BJ (cell line): ENCODE results near the gene S100A8. TPM values are rescaled to one million over a fixed set of nuclear protein-coding genes. Genes with fewer than 3 reads are reported as not detected.

Experiments used
- CTCF ChIA-PET: fragments of 350-600 bp; formaldehyde crosslinking; extraction: SDS; loops from one replicate; lab custom pipeline; 2021; ENCODE audit warnings: antibody characterized with exemption, inconsistent platforms; lab: Yijun Ruan, JAX
- POLR2A ChIA-PET: fragments of 300-600 bp; sonication (Branson Sonifier 250); formaldehyde crosslinking; extraction: SDS; loops from one replicate; lab custom pipeline; 2021; ENCODE audit warnings: antibody characterized with exemption; lab: Charles Lee
- DNase-seq: peaks from one replicate; pipeline ENCODE4 v3.0.0-alpha.2; 2011; ENCODE audit warnings: low read depth
- H3K27me3 ChIP-seq: 2 replicates; pipeline ENCODE4 v1.6.0; 2011; ENCODE audit warnings: low read length; ENCODE audit not compliant: control insufficient read depth, insufficient read depth
- H3K36me3 ChIP-seq: 2 replicates; pipeline ENCODE4 v1.5.1; 2011; ENCODE audit warnings: low read length; ENCODE audit not compliant: control insufficient read depth, insufficient read depth
- H3K4me3 ChIP-seq: 2 replicates; pipeline ENCODE4 v1.5.1; 2011; ENCODE audit warnings: low read depth, mild to moderate bottlenecking, control low read depth, low read length
- polyA plus RNA-seq: library from polyadenylated mRNA; depleted of rRNA; stranded (reverse); fragments of >200 nt; gene quantifications from 2 replicates; pipeline ENCODE4 v1.2.3, GENCODE V29; 2011
- TF ChIP-seq, protein P1 (sequence below): IDR thresholded peaks from 2 replicates; pipeline ENCODE4 v1.5.1; 2011; ENCODE audit warnings: low read depth, mild to moderate bottlenecking, control low read depth, inconsistent platforms, low read length, moderate library complexity; ENCODE audit not compliant: insufficient read depth

Gene S100A8
- polyA plus RNA-seq, 1 experiment: not detected

DNA sequence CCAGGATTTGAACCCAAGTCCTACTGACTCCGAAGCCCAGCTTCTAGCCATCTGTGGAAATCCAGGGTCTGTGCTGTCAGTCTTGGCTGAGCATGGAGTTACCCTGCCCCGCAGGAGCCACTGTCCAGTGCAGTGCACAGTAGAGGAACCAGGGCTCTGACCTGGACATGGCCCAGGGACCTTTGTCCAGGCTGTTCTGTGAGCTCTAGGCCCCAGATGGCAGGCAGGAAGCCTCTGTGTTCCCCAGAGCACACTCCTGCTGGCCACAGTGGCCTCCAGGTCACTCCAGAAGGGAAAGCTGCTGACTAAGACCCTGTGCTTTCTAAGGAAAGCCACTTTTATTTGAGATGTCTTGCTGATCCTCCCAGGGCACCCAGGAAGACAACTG, 39.3 kb upstream of the S100A8 start:
- TF ChIP-seq, protein P1, sequence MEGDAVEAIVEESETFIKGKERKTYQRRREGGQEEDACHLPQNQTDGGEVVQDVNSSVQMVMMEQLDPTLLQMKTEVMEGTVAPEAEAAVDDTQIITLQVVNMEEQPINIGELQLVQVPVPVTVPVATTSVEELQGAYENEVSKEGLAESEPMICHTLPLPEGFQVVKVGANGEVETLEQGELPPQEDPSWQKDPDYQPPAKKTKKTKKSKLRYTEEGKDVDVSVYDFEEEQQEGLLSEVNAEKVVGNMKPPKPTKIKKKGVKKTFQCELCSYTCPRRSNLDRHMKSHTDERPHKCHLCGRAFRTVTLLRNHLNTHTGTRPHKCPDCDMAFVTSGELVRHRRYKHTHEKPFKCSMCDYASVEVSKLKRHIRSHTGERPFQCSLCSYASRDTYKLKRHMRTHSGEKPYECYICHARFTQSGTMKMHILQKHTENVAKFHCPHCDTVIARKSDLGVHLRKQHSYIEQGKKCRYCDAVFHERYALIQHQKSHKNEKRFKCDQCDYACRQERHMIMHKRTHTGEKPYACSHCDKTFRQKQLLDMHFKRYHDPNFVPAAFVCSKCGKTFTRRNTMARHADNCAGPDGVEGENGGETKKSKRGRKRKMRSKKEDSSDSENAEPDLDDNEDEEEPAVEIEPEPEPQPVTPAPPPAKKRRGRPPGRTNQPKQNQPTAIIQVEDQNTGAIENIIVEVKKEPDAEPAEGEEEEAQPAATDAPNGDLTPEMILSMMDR: no peak
- no peaks in the 10 kb centered on the region for H3K36me3 ChIP-seq
- H3K27me3 ChIP-seq: no peaks in the 10 kb centered on the region
- ChIA-PET POLR2A (no interaction called here), CTCF (no interaction called here)
- H3K4me3 ChIP-seq: no peak overlapping the region
- no peak for DNase-seq

DNA sequence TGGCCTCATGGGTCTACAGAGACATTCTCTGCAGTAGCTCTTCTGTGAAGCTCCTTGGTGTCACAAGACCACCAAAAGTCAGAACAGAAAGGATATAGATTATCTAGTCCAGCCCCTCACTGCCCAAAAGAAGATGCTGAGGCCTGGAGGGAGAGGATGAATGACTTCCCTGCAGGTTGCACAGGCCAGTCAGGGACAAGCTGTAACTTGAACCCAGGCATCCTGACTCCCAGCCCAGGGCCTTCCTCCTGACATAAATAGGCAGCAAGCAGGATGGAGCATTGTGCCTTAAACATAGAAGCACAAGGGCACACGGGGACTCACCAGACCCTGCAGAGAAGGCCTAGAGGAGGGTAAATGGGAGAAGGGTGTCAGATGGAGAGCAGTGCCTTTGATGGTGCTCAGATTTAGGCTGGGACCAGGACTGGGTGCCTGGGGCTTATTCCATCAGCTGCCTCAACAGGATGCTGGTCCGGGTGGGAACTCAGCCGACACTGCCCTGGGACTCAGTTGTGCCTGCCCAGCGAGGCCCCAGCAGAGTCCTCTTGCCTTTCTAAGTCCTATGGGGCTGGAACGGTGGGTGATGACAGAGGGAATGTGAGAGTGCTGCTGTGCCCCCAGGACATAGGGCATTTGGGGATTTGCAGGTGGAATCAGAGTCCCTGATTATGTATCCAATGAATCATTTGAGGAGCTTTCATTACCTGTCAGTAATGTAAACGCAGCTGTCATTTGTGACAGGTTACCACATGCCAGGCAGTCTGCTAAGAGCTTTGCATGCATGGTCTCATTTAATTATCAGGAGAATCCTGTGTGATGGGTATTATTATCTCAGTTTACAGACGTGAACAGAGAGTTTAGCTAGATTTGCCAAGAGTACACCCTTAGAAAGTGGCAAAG, 38.6 kb upstream of the S100A8 start:
- TF ChIP-seq, protein P1: no peak
- no peak for DNase-seq
- H3K27me3 ChIP-seq: no peaks in the 10 kb centered on the region
- no peak overlapping the region for H3K4me3 ChIP-seq
- CTCF ChIA-PET: interaction anchor here (0.9 to 1.0 kb wide), 2 partner anchors 9 to 65 kb away, joined by 3 read pairs; no protein-coding TSS in a partner anchor
- no peaks in the 10 kb centered on the region for H3K36me3 ChIP-seq
- POLR2A ChIA-PET: no interaction called here

DNA sequence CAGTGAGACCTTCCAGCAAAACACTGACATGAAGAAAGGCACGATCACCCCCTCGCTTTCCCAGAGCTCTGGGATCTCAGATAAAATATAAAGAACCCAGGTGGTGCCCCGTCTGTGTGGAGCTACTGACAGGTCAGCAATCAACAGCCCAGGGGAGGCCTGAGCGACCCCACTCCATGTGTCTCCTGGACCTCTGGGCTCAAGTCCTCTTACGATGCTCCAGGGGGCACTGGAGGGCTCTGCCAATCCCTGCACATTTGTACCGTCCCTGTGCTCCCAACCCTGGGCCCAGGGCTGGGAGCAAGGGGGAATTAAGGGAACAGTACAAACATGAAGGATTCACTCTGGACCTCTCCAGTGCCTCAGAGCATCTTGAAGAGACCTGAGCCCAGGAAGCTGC, 37.9 kb upstream of the S100A8 start:
- ChIA-PET POLR2A (no interaction called here), CTCF (interaction anchor here (0.9 to 1.0 kb wide), 2 partner anchors 10 to 65 kb away, joined by 3 read pairs; no protein-coding TSS in a partner anchor)
- no peak for DNase-seq
- TF ChIP-seq, protein P1: no peak
- H3K27me3 ChIP-seq: no peaks in the 10 kb centered on the region
- no peaks in the 10 kb centered on the region for H3K36me3 ChIP-seq
- no peak overlapping the region for H3K4me3 ChIP-seq

DNA sequence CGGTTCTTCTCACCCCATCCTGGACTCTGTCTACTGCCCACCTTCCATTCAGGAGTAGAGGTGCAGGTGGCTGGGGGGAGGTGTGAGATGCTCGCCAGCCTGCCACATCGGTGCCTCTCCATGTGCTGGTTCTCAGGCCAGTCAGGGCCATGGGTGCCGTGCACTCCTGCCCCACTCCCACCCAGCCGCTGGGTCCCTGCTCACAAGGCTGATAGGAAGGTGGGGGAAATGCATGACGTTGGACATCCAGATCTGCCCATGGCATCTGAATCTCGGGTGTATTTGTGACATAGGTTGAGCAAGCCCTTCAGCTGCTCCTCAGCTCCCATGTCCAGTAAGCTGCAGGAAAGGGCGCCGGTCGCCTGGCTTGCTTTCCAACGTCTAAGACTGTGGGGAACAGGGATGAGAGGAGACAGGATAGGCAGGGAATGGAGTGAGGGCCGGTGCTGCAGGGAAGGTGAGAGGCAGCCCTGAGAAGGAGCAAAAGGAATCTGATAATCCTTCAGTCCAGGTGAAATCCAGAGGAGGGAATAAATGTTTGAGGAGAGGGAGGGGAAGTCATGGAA, 37.3 kb upstream of the S100A8 start:
- CTCF ChIA-PET: interaction anchor here (0.9 to 1.0 kb wide), 2 partner anchors 10 to 66 kb away, joined by 3 read pairs; no protein-coding TSS in a partner anchor
- Histone ChIP-seq H3K4me3 (no peak overlapping the region), H3K36me3 (no peaks in the 10 kb centered on the region), H3K27me3 (no peaks in the 10 kb centered on the region)
- POLR2A ChIA-PET: no interaction called here
- no peak for DNase-seq
- TF ChIP-seq, protein P1: no peak

DNA sequence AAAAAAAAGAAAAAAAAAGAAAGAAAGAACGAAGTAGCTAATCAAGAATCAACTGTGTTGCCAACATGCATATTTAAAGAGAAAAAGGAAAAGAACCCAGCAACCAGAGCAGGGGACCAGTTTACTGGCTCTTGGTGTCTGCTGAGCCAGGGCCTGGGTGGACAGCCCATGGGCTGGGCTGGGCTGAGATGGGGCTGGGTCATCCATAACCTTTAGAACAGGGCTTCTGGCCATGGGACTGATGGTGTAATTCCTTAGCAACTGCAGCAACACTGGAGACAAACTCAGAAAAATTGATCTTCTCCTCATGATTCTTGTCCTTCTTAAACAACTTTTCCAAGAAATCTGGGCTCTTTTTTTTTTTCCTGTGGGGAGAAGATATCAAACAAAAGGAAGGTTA, 35.9 kb upstream of the S100A8 start:
- Histone ChIP-seq H3K36me3 (no peaks in the 10 kb centered on the region), H3K27me3 (no peaks in the 10 kb centered on the region), H3K4me3 (no peak overlapping the region)
- DNase-seq: no peak
- TF ChIP-seq, protein P1: no peak
- POLR2A ChIA-PET: no interaction called here
- CTCF ChIA-PET: interaction anchor here (0.7 kb wide), 1 partner anchor 8 kb away, joined by 3 read pairs; no protein-coding TSS in a partner anchor
